Sigmoid colon (tissue), 4 donors: ENCODE measurements around the gene CPT2.

Source experiments
- EP300 ChIP-seq, 4 donors: sonication (generic); formaldehyde crosslinking; IDR thresholded peaks; one replicate each; pipeline ENCODE4 v1.6.1; 2017; ENCODE audit warnings: antibody characterized with exemption in 4 of 4
- POLR2A ChIP-seq, 2 donors: fragments of 450-650 bp; IDR thresholded peaks; one replicate each; pipeline ENCODE4 v1.6.1; 2016; ENCODE audit warnings: antibody characterized with exemption in 2 of 2, mild to moderate bottlenecking in 2 of 2, moderate library complexity in 2 of 2
- POLR2AphosphoS5 ChIP-seq, 4 donors: sonication (generic); formaldehyde crosslinking; IDR thresholded peaks; one replicate each; pipeline ENCODE4 v1.6.1; 2017; ENCODE audit warnings: antibody characterized with exemption in 4 of 4
- TF ChIP-seq, protein P1 (sequence below), 4 experiments: fragments of 450-650 bp in 3 of 4; fragments of 200-600 bp in 1 of 4; IDR thresholded peaks; one replicate each; pipeline ENCODE4 v1.5.1; 2016 to 2019; ENCODE audit warnings: antibody characterized with exemption in 4 of 4, mild to moderate bottlenecking in 3 of 4, moderate library complexity in 2 of 4

DNA sequence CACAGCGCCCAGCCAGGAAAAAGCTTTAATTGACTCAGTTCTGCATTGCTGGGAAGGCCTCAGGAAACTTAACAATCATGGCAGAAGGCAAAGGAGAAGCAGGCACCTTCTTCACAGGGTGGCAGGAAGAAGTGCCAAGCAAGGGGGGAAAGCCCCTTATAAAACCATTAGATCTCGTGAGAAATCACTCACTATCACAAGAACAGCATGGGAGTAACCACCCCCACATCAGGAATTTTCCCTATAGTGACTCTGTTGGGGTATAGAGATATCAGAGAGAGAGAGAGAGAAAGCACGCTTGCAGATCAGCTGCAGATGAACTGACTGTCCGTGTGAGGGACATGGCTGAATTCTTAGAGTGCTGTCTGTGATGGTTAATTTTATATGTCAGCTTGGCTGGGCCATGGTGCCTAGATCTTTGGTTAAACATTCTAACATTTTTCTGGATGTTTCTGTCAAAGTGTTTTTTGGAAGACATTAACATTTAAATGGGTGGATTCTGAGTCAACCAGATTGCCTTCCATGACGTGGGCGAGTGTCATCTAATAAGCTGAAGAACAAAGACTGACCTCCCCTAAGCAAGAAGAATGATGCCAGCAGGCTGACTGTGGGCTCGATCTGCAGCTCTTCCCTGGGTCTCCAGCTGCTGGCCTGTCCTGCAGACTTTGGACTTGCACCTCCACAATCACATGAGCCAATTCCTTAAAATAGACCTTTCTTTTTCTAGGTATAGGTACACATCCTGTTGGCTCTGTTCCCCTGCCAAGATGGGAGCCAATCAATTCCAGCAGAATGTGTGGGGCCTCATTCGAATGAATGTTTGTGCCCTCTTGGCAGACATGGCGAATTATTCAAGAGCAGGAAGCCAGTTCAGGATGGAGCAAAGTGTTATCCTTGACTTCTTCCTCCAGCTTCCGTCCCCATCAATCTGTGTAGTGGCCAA, 21.4 kb upstream of the CPT2 start:
- TF ChIP-seq, protein P1, sequence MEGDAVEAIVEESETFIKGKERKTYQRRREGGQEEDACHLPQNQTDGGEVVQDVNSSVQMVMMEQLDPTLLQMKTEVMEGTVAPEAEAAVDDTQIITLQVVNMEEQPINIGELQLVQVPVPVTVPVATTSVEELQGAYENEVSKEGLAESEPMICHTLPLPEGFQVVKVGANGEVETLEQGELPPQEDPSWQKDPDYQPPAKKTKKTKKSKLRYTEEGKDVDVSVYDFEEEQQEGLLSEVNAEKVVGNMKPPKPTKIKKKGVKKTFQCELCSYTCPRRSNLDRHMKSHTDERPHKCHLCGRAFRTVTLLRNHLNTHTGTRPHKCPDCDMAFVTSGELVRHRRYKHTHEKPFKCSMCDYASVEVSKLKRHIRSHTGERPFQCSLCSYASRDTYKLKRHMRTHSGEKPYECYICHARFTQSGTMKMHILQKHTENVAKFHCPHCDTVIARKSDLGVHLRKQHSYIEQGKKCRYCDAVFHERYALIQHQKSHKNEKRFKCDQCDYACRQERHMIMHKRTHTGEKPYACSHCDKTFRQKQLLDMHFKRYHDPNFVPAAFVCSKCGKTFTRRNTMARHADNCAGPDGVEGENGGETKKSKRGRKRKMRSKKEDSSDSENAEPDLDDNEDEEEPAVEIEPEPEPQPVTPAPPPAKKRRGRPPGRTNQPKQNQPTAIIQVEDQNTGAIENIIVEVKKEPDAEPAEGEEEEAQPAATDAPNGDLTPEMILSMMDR (IDR thresholded peaks at IDR 0.05) = no peak
- TF ChIP-seq POLR2A (IDR thresholded peaks at IDR 0.05) (no peak), POLR2AphosphoS5 (IDR thresholded peaks at IDR 0.05) (no peak), EP300 (IDR thresholded peaks at IDR 0.05) (no peak)
